IMR-90 (cell line): Measurements from ENCODE around the gene NR4A1. TPM values are rescaled to one million over a fixed set of nuclear protein-coding genes. Genes with fewer than 3 reads are reported as not detected.

Source experiments
- polyA plus RNA-seq, 3 experiments: library from polyadenylated mRNA; depleted of rRNA; stranded (reverse); fragments of >200 nt; gene quantifications; 2 replicates each; pipeline ENCODE4 v1.2.3, GENCODE V29; 2012; ENCODE audit warnings: low replicate concordance in 1 of 3
- total RNA-seq: library from RNA; depleted of rRNA; stranded (reverse); fragments of >200 nt; gene quantifications from 2 replicates; pipeline ENCODE4 v1.2.3, GENCODE V29; 2012; rRNA removed

The NR4A1 gene
- total and polyA plus RNA-seq, 2 of the 4 experiments (the other 2 are of a cell fraction): 6.6 to 34.1 TPM

Other genes with a start within 250 kb of the NR4A1 start
- gene FIGNL2, start 202.7 kb upstream of the NR4A1 start, total RNA-seq: under 0.01 TPM in 2 replicates
- gene FIGNL2, start 202.7 kb upstream of the NR4A1 start, polyA plus RNA-seq (2012; rRNA removed): 0.09 and 0.12 TPM in 2 replicates
- under 0.01 TPM in 1 of 2 replicates, not detected in the other for gene ANKRD33, start 163.3 kb upstream of the NR4A1 start, total RNA-seq
- 0.03 TPM in 1 of 2 replicates, not detected in the other for gene ANKRD33, start 163.3 kb upstream of the NR4A1 start, polyA plus RNA-seq (2012; rRNA removed)
- 5.8 and 7.5 TPM in 2 replicates for gene ACVRL1, start 143.9 kb upstream of the NR4A1 start, total RNA-seq
- 6.4 and 8.0 TPM in 2 replicates for gene ACVRL1, start 143.9 kb upstream of the NR4A1 start, polyA plus RNA-seq (2012; rRNA removed)
- 5.7 and 5.8 TPM in 2 replicates for gene ACVR1B, start 99.7 kb upstream of the NR4A1 start, total RNA-seq
- 12.1 and 13.6 TPM in 2 replicates for gene ACVR1B, start 99.7 kb upstream of the NR4A1 start, polyA plus RNA-seq (2012; rRNA removed)
- 2.5 and 2.7 TPM in 2 replicates for gene TAMALIN, start 44.5 kb upstream of the NR4A1 start, total RNA-seq
- gene TAMALIN, start 44.5 kb upstream of the NR4A1 start, polyA plus RNA-seq (2012; rRNA removed): 5.3 and 5.9 TPM in 2 replicates
- 158 and 167 TPM in 2 replicates for gene ATG101, start 18.5 kb downstream of the NR4A1 start, total RNA-seq
- gene ATG101, start 18.5 kb downstream of the NR4A1 start, polyA plus RNA-seq (2012; rRNA removed): 93.9 and 113 TPM in 2 replicates
- gene SMIM41, start 28.3 kb downstream of the NR4A1 start, total RNA-seq: not detected in 2 replicates
- not detected in 2 replicates for gene SMIM41, start 28.3 kb downstream of the NR4A1 start, polyA plus RNA-seq (2012; rRNA removed)
- gene KRT80, start 140.6 kb downstream of the NR4A1 start, total RNA-seq: 0.54 and 0.56 TPM in 2 replicates
- 3.4 TPM in 2 replicates for gene KRT80, start 140.6 kb downstream of the NR4A1 start, polyA plus RNA-seq (2012; rRNA removed)
- 0.54 and 1.4 TPM in 2 replicates for gene KRT7, start 181.8 kb downstream of the NR4A1 start, total RNA-seq
- 1.4 and 1.7 TPM in 2 replicates for gene KRT7, start 181.8 kb downstream of the NR4A1 start, polyA plus RNA-seq (2012; rRNA removed)
- not detected in 2 replicates for gene KRT86, start 223.2 kb downstream of the NR4A1 start, total RNA-seq
- gene KRT86, start 223.2 kb downstream of the NR4A1 start, polyA plus RNA-seq (2012; rRNA removed): 0.06 TPM in 1 of 2 replicates, not detected in the other
- gene KRT81, start 240.1 kb downstream of the NR4A1 start, total RNA-seq: under 0.01 TPM in 2 replicates
- gene KRT81, start 240.1 kb downstream of the NR4A1 start, polyA plus RNA-seq (2012; rRNA removed): 0.05 and 0.29 TPM in 2 replicates